HuH-7 (cell line): ENCODE data around the gene DCLK1.

Source experiments
- DNase-seq: peaks from one replicate; pipeline ENCODE4 v3.0.0; 2011; ENCODE audit warnings: low spot score

Gene DCLK1

GRCh38 chr13:35892837-35893814 is 238.1 kb downstream of the DCLK1 start:
- DNase-seq = no peak

DNA sequence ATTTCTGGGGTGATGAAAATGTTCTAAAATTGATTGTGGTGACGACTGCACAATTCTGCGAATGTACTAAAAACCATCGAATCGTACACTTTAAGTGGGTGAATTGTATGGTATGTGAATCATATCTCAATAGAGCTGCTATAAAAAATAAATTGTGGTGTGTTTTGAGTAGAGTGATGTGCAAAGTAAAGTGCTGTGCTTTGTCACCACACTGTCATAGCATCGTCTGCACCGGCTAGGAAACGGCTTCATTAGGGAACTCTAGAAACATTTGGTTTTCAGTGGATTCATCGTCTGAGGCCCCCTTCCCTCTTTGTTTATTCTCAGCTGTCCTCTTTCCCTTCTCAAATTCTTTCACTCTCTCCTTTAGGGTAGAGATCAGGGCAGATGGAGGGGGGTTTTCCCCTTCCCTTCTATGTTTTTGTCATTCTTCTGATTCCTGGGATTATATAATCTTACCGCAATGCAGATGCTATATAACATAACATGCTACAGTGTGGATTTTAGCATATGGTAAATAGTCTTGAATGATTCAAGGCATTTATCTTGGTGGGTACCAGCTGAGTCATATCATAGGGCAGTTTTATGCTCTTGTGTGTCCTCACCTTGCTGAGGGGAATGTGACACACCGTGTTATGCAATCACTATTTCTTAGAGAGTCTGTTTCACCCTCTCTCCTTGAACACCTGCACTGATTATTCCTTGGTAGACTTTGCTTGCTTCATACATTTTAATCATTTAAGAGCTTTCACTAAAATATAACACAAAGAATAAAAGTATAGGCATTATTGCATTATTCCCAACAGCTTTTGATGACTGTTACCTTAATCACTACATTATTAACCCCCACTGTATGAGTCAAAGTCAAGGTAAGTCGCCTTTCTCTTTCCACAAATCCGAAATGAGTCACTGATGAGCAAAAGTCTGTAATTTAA is 239.4 kb downstream of the DCLK1 start:
- no peak for DNase-seq

GRCh38 chr13:35889560-35889959 is 241.6 kb downstream of the DCLK1 start:
- DNase-seq = no peak

GRCh38 chr13:35888981-35889380 is 242.2 kb downstream of the DCLK1 start:
- no peak for DNase-seq

GRCh38 chr13:35888457-35888883 is 242.7 kb downstream of the DCLK1 start:
- no peak for DNase-seq

DNA sequence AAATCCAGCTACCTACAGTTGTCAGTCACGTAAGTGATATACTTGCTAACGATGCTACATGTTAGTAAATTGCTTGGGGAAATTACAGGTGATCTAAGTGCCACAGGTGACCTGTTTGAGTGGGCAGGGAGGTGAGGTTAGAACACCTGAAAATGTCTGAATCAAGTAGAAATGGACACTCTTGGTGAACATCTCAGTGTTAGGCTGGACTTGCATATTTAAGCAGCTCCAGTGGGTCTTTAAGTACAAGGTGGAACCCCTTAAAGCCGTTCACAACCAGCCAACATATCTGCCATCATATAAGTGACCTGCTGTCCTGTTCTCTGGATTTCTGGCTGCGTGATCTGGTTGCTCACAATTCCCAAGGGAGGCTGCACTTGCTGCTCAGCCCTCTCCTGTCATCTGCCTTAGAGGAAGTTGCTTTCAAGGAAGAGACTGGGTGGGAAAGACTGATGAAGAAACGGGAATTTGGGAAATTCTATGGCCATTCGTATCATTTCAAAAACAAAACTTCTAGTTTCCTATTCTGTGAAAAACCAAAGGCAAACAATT is 244.0 kb downstream of the DCLK1 start:
- no peak for DNase-seq

DNA sequence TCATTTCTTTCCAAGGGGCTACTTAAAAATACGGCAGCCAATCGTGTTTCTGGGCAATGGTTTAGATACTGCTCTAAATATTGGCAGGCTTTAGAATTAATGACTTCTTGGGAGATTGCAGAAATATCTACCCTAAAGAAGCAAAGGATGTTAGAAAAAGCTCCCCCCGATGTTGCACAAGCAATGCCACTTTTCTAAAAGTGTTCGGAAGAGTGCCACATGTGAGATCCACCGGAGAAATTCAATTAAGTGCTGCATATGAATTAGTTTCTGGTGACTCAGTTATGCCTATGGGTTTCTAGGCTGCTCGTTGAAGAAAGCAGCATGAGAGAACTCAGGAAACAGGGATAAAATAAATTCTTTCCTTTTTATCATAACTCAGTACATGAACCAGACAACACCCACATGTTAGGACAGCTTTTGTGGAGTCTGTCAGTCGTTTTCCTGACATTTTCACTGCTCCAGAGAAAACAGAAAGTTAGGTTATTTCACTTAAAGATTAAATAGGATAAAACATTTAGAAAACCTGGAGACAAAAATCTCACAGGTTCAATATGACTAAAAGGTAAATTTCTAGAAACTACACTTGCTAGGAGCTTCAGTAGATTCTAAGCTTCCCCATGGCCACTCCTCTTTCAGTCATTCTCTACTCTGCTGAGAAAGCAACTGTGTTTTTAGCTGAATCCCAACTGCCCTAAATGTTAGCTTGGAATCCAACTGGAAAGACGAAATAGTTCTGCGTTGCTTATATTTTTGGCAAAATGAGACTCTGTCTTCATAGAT is 244.7 kb downstream of the DCLK1 start:
- DNase-seq = no peak

GRCh38 chr13:35884211-35884760 is 246.9 kb downstream of the DCLK1 start:
- DNase-seq = no peak

GRCh38 chr13:35882722-35883497 is 248.3 kb downstream of the DCLK1 start:
- DNase-seq = no peak

DNA sequence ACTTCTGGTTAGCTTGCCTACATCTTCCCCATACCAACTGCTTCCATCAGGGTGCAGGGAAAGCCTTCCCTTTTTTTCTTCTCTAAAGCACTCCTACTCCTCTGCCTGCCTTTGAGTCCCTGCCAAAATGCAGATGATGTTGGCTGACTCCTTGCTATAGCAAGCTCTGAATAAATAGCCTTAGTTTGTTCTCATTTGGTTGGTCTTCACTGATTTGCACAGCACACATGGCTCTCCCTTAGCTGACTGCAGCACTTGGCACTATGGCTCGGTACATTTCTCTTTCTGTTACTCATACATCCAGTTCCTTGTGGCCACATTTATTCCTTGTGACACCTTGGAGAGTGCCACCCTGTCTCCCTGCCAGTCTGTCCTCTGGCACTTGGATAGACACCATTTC is 249.8 kb downstream of the DCLK1 start:
- no peak for DNase-seq

GRCh38 chr13:35879111-35879510 is 252.1 kb downstream of the DCLK1 start:
- no peak for DNase-seq

DNA sequence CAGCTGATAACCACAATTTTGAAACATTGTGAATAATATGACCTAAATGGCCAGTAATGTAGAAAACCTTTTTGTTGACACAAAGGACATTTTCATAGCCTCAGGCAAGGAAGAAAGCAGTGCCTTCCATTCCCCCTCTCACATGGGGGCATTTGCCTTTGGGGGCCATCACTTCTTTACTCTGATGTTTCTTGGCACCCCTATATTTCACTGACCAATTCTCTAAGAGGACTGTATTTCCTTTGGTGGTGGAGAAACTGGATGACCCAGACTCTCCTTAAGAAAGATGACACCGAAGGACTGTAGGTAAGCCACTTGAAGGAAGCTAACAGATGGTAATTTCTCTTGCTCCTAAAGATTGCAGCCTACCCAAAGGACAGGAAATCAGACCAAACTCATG is 254.6 kb downstream of the DCLK1 start:
- no peak for DNase-seq

DNA sequence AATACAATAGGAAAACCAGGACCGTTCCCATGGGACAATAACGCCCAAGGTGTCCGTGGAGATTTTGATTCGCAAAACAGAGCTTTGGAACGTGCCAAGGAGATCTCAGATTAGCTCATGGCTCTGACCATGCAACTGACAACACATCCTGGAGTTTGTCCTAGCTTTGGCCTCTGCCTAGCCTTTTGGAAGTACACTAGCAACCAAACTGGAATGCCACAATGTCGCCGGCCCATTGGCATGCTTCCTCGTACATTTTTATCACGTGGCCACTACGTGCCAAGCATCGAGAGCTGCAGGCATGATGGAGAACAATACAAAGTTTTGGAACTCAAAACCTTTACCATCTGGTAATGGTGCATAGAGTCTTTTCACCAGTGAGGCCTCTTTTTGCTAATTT is 256.5 kb downstream of the DCLK1 start:
- no peak for DNase-seq

DNA sequence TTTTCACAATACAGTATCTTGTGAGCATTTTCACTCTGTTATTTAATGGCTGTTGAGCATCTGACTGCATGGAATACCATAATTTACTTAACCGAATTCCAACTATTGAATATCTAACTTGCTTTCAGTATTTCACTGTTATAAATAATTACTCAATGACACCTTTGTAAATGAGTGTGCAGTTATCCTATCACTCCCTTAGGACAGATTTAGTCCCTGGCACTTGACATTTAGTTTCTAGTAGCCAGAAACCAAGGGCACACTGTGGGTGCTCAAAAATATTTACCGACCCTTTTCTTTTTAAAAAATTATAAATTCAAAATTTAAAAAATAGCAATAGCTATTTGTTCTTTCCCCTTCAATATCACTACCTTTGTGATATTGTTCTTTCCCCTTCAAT is 258.8 kb downstream of the DCLK1 start:
- DNase-seq = no peak

- DNase-seq = no peak
Observed at GRCh38 chr13:35871561-35871960, 259.6 kb downstream of the DCLK1 start.

GRCh38 chr13:35866801-35867200 is 264.4 kb downstream of the DCLK1 start:
- DNase-seq = no peak

DNA sequence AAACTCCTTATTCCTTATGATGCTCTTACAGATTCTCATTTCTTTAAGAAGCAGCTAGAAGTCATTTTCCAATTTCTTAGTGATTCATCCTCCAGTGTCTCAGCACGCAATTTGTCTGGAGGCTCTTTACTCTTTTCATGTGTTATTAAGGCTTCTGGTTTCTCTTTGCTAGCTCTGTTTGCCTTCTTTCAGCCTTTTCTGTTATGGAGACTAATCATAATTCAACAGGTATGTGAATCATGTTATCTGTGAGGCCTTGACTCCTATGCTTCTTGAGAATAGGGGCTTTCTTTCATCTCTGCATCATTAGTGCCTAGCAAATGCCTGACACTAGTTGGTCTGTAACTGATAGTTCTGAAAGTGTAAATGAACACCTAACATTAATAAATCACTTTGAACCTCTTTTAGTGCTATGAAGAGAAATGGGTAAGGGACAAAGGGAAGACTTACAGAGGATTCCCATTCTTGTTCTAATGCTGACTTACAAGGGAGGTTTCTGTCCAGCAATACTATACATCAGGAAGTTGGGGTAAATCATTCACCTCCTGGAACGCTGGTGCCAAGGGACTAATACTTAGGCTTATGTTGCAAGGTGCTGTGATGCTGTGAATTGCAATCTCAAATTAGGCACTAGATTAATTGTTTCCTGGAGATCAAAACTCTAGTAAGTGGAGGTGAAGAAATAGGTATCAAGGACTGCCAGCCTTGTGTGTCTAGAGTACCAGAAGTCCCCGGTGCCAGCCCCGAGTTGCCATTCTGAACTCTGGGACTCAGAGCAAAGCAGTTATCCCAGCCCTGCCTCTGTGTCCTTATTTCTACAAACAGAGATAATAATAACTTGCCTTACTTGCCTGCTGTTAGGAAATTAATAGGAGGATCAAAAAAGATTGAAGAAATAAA is 265.6 kb downstream of the DCLK1 start:
- no peak for DNase-seq

DNA sequence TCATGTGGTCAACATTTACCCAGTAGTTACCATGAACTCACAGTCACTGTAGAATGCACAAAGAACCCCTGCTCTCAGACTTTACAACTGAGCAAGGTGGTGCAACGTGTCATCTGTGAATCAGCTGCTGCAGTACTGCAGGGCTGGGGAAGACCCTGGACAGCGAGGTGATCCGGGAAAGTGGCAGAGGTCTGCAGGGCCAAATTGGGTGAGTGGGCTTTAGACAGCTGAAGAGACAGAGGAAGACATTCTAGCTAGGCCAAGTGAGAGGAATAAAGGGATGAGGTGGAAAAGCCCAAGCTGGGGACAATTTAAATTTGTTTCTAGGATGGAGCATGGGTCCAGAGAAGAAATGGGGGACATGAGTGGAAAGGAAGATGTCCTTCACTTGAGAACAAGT is 270.5 kb downstream of the DCLK1 start:
- DNase-seq = no peak

- no peak for DNase-seq
Observed at GRCh38 chr13:35859981-35860380, 271.2 kb downstream of the DCLK1 start.
